GM21528 (cell line): ENCODE results near the gene HAUS5.
"Not testable (repeated sequence)": the region's sequence is repeated elsewhere in the genome, so short reads cannot be mapped to it uniquely, and the experiment has no call there.

Experiments used
- ATAC-seq: cut with Tn5 transposase; IDR thresholded peaks from one replicate; pipeline ENCODE4 v1.9.1; 2021; ENCODE audit warnings: mild to moderate bottlenecking, moderate library complexity; ENCODE audit not compliant: unreplicated experiment, low FRiP score

HAUS5 gene

DNA sequence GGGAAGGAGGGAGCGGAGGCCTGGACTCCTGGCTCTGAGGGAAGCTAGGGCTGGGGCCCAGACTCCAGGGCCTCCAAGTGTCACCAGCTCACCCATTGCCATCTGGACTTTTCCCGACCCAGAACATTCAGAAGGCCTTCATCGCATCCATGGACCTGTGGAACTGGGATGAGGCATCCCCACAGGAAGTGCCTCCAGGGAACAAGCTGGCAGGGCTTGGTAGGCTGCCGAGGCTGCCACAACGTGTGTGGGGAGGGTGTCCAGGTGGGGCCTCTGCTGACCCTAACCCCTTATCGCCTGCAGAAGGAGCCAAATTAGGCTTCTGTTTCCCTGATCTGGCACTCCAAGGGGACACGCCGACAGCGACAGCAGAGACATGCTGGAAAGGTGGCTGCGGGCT lies 29.8 kb downstream of the HAUS5 start:
- no peak for ATAC-seq

DNA sequence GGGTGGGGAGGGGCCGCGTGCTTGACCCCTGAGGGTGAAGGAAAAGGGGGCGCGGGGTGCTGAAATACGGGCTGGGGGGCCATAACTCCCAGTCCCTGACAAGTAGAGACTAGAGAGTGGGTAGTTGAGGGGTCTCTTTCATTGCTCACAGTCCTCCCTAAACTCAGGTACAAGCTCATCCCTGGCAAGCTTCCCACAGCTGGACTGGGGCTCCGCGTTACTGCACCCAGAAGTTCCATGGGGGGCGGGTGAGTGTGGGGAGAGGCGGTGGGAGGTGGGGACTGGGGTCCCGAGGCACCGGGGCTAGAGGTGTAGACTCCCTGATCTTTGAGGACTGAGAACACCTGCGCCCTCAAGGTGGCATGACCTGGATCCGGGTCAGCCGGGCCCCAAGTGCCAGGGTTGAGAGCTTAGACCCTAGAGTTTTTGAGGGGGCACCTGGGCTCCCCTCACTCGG lies 30.3 kb downstream of the HAUS5 start:
- no peak for ATAC-seq

DNA sequence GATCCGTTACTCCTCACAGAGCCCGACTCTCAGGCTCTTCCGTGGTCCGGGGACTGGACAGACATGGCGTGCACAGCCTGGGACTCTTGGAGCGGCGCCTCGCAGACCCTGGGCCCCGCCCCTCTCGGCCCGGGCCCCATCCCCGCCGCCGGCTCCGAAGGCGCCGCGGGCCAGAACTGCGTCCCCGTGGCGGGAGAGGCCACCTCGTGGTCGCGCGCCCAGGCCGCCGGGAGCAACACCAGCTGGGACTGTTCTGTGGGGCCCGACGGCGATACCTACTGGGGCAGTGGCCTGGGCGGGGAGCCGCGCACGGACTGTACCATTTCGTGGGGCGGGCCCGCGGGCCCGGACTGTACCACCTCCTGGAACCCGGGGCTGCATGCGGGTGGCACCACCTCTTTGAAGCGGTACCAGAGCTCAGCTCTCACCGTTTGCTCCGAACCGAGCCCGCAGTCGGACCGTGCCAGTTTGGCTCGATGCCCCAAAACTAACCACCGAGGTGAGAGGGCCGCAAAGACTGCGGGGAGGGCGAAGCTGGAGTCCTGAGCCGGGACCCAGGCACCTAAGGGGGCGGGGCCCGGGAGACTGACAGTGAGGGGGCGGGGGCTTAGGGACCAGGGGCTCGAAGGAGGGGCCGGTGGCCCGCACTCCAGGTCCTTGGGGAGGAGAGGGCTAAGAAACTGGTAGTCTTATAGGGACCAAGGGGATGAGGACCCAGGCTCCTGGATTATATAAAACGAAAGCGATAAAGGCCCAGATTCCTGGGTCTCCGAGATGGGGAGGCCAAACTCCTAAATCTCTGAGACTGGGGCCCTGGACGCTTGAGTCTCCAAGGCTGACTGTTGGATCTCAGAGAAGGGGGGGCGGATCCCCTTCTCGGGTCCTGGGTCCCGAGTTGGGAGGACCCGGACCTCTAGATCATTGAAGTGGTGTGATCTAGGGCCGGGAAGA lies 31.0 kb downstream of the HAUS5 start:
- ATAC-seq, result peak; percentile 35

DNA sequence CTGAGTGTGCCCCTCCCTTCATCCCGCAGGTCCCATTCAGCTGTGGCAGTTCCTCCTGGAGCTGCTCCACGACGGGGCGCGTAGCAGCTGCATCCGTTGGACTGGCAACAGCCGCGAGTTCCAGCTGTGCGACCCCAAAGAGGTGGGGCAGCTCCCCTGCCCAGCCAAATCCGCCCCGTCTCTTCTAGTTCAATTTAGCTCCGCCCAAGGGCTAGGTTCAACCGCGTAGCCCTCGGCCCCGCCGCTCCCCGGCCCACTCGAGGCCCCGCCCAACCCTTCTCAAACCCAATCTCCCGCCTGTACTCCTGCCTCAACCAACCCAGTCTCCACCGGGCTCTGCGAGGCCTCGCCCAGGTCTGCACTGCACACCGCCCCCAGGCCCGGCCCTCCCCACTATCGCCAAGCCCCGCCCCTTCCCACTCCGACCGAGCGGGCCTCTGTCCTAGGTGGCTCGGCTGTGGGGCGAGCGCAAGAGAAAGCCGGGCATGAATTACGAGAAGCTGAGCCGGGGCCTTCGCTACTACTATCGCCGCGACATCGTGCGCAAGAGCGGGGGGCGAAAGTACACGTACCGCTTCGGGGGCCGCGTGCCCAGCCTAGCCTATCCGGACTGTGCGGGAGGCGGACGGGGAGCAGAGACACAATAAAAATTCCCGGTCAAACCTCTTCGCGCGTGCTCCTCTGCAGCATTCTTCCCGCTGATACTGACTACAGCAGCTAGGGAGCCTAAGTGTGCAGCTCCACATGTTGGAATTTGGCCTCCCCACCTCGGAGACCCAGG lies 31.9 kb downstream of the HAUS5 start:
- ATAC-seq, result peak; percentile 62

DNA sequence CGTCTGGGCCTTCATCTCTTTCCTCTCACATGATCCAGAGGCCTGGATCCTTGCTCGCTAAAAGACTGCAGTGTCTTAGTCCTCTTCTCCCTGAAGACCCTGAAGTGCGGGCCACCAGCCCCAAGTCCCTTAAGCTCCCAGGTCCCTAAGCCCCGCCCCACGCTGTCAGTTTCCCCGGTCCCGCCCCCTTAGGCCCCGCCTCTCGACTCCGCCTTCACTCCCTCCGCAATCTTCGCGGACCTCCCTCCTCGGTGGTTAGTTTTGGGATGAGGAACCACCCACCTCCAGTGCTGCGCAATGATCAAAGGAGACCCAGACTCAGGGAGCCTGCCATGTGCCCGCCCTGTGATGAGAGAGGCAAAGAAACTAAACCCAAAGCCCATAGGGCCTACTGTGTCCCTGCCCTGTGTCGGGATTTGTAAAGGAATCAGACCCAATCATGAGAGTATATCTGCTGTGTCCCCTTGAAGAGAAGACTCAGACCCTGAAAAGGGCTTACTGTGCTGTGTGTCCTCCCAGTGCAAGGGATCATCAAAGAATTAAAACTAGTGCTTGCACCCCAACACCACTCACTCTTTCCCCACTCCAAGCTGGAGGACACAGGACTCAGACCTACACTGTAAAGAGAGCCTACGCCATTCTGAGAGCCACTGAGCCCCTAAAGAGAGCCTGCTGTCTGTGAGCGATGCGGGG lies 32.6 kb downstream of the HAUS5 start:
- ATAC-seq, result no peak

DNA sequence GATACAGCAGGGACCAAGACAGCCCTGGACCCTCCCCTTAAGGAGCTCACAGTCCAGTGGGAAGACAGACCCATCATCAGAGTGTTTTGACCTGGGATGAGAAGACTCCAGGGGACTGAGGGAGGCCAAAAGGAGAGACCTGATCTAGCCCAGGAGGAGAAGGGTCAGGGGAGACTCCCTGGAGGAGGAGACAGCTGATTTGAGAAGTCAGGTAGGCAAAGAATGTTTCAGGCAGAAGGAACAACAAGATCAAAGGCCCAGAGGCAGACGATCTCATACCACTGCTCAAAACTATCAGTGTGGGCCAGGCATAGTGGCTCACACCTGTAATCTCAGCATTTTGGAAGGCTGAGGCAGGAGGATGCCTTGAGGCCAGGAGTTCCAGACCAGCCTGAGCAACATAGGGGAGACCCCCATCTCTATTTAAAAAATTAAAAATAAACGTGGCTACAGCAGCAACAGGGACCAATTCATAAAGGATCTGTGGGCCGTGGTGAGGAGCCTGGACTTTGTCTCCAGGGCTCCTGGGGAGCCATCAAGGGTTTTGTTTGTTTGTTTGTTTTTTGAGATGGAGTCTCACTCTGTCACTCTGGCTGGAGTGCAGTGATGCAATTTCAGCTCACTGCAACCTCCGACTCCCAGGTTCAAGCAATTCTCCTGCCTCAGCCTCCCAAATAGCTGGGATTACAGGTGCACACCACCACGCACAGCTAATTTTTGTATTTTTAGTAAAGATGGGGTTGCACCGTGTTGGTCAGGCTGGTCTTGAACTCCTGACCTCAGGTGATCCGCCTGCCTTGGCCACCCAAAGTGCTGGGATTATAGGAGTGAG lies 33.4 kb downstream of the HAUS5 start:
- no peak for ATAC-seq

DNA sequence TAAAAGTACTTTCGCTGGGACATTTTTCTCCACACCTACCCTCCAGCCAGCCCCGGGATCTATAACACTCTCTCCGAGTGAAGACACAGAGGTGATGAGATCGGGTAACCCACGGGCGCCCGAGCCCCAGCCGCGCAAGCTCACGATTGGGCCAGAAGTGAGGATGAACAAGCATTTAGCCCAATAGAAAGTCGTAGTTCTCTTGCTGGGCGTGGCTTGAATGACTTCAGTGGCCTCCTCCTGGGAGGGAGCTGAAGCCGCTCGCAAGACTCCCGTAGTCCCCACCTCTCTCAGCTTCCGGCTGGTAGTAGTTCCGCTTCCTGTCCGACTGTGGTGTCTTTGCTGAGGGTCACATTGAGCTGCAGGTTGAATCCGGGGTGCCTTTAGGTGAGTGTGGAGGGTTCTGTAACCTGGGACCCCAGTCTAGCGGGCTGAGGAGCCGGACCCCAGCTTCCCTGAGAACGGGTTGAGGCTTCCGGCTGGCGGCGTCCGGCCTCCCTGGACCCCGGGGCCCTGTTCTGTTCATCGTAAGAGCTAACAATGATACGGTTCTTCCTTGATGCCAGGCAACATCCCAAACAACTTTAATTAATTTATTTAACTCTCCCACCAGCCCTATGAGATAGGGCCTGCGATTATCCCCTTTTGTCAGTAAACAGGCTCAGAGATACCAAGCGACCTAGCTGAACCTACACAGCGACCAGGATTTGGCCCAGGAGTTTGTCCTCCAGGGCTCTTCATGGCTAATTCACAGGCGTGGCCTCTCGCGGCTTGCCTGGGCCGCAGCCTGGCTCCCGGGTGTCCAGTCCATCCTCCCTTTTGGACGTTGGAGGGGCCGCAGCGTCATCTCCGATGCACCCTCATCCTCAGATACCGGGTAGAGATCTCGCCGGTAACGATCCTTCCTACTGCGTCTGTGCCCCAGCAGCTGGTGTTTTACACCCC lies 35.8 kb downstream of the HAUS5 start, which contains the start of gene COX6B1:
Gene COX6B1, plus strand, starts transcription at position 307 of the 945 bp plus-strand sequence. CDS start 2,921 bp downstream, outside the sequence.
- peak; percentile 48 for ATAC-seq

DNA sequence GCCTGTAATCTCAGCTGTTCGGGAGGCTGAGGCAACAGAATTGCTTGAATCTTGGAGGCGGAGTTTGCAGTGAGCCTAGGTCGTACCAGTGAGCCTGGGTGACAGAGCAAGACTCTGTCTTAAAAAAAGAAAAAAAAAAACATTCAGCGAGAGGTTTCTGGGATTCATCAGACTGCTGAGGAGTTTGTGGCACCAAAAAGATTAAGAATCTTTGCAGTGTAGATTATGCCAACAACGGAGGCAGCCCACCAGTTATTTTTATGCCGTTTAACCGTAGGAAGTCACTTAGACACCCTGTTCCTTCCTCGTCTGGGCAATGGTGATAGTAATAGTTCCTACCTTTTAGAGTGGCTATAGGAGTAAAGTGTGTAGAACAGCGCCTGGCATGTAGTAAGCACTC lies 38.0 kb downstream of the HAUS5 start:
- ATAC-seq, result no peak

DNA sequence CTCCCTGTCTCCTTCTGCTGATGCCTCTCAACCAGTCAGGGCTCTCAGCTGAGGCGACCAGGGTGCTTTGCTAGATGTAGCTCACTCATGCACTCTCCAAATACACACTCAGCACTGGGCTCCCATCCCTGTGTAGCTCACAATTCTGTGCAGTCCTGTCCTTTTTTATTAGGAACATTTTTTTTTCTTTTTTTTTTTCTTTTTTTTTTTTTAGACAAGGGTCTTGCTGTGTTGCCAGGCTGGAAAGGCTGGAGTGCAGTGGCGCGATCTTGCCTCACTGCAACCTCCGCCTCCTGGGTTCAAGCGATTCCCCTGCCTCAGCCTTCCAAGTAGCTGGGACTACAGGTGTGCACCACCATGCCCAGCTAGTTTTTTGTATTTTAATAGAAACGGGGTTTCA lies 42.3 kb downstream of the HAUS5 start:
- ATAC-seq, result not testable (repeated sequence)

DNA sequence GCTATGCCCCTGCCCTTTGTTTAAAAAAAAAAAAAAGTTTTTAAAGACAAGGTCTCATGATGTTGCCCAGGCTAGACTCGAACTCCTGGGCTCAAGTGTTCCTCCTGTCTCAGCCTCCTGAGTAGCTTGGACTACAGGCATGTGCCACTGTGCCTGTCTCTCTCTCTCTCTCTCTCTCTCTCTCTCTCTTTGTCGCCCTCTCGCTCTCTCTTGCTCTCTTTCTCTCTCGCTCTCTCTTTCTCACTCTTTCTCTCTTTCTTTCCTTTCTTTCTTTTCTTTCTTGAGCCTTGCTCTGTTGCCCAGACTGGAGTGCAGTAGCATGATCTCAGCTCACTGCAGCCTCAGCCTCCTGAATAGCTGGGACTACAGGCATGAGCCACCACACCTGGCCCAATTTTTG lies 43.1 kb downstream of the HAUS5 start:
- ATAC-seq, result no peak

DNA sequence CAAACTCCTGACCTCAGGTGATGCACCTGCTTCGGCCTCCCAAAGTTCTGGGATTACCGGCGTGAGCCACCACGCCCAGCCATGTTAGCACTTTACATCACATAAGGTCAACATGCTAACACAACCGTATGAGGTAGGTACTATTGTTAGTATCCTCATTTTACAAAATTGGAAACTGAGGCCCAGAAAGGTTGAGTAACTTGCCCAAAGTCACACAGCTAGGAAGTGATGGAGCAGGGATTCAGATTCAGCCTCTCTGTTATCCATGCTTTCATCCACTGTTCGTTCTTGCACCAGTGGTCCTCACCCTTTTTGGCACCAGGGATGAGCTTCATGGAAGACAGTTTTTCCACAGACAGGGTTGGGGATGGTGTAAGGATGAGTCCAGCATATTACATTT lies 44.2 kb downstream of the HAUS5 start:
- no peak for ATAC-seq

DNA sequence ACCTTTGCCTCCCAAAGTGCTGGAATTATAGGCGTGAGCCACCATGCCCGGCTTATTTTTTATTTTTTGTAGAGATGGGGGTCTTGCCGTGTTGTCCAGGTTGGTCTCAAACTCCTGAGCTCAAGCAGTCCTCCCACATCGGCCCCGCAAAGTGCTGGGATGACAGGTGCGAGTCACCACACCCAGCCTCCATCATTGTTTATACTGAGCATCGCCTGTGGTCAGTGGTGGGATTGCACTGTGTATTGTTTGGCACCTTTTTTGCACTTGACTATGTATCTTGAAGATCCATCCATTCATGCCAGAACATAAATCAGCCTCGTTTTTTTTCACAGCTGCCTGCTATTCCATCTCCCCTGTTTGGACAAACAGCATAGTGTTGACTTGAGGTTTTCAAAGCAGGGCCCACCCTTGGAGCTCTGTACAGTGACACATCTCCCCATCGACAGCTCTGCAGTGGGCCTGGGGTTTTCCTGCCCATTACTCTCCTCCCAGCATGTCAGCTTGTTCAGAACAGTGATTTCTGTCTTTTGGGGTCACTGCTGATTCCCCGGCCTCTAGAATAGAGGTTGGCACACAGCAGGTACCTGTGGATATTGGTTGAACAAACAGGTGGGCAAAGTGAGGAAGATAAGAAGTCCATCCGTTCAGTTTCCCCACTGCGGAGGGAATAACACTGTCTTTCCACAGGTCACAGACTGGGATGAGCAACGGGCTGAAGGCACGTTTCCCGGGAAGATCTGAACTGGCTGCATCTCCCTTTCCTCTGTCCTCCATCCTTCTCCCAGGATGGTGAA lies 45.6 kb downstream of the HAUS5 start:
- no peak for ATAC-seq

DNA sequence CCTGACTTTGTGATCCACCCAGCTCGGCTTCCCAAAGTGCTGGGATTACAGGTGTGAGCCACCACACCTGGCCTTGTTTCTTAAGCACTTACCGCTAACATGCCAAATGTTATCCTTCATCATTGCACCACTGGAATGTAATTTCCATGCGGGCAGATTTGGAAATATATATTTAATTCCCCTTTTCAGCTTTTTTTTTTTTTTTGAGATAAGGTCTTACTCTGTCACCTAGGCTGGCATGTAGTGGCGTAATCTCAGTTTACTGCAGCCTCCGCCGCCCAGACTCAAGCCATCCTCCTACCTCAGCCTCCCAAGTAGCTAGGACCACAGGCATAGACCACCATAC lies 49.4 kb downstream of the HAUS5 start:
- ATAC-seq, result no peak

DNA sequence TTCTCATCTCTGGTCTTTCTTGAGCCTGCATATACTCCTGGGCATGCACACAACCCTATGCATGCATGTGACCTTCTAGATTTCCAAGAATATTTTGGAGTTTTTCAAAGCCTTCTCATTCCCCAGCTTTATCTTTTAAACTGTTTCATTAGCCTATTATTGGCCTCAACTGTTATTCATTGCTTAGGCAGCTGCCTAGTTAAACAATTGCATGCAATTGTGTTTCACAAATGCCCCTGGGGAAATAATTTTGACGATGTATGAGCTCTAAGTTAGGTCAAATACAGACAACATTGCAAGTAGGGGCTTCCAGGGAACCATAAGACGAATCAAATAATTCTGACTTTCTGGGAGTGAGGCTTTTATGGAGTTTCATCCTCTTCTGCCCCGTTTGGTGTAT lies 51.4 kb downstream of the HAUS5 start:
- no peak for ATAC-seq

DNA sequence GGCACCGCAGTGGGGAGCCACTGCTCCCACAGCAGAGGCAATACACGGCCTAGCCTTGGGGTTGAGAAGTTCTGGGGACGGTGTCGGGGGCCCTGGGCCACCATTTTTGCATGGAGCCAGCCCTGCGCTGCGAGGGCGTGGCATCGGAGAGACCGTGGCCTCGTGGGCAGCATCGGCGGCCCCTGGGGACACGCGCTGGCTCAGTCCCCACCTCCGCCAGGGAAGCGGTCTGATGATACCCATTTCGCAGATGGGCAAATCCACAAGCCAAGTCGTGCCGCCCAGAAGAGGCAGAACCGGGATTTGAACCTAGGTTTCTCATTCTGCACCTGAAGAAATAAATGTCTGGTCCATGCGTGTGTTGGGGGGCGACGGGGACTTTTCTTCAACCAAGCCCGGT lies 52.6 kb downstream of the HAUS5 start:
- no peak for ATAC-seq

DNA sequence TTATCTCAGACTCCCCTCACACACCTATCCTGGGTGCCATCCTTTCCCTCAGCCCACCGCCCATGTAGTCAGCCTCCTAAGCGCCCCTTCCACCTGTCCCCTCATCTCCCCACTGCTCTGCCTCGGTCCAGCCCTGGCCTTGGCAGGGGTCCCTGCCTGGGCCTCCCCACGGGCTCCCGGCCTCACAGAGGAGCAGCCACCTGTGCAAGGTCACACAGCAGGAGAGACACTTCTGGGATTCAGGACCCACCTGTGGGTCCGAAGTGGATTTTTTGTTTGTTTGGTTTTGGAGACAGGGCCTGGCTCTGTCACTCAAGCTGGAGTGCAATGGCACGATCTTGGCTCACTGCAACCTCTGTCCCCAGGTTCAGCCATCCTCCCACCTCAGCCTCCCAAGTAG lies 53.1 kb downstream of the HAUS5 start:
- ATAC-seq, result no peak

DNA sequence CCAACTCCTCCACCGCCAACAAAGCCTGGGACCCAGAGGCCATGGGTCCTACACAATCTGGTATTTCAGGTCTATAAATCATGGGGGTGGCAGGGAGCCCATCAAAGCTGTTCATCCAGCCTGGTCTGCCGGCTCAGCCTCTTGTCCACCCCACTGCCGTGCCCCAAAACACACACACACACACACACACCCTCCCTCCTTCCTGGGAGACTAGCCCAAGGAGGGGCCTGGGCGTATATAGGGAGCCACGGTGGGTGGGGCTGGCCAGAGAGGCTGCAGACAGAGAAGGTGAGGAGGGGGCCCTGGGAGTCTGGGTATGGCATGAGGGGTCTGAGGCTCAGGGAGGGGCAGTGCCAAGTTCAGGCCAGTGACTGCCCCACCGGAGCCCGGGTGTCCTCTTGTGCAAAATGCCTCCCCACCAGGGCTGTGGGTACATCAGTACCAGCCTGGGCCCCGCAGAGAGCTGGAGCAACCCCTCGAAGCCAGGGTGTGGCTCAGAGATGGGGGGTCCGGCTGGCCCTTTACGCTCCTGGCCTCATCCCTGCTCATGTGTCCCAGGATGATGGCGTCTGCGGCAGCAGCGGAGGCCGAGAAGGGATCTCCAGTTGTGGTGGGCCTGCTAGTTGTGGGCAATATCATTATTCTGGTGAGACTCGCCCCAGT lies 53.8 kb downstream of the HAUS5 start, which contains the start of gene UPK1A:
Gene UPK1A, plus strand, starts transcription at position 267 of the 663 bp plus-strand sequence. Its CDS starts 296 bp downstream, at position 563.
- ATAC-seq, result no peak
